CD4-positive, alpha-beta T cell treated with Interleukin-1 beta for 1 hour (primary cell): Measurements from ENCODE around the gene CTSH.

Source experiments
- DNase-seq, 2 donors: peaks; one replicate each; pipeline ENCODE4 v3.0.0-alpha.2; 2020 to 2022

The CTSH gene

GRCh38 chr15:78977591-78978347, 32.9 kb upstream of the CTSH start:
- no peak for DNase-seq

GRCh38 chr15:78977091-78977571, 32.3 kb upstream of the CTSH start:
- peak in 1 of 2 donors; percentile 26 for DNase-seq

GRCh38 chr15:78976691-78977090, 31.8 kb upstream of the CTSH start:
- DNase-seq = no peak

- DNase-seq = no peak
Observed at GRCh38 chr15:78974272-78974918, 29.5 kb upstream of the CTSH start.

- DNase-seq = no peak
Observed at GRCh38 chr15:78969687-78970349, 25.0 kb upstream of the CTSH start.

GRCh38 chr15:78968539-78969271, 23.9 kb upstream of the CTSH start:
- no peak for DNase-seq

- no peak for DNase-seq
Observed at GRCh38 chr15:78968114-78968513, 23.3 kb upstream of the CTSH start.

- no peak for DNase-seq
Observed at GRCh38 chr15:78960308-78960707, 15.5 kb upstream of the CTSH start.

- no peak for DNase-seq
Observed at GRCh38 chr15:78959360-78959759, 14.5 kb upstream of the CTSH start.

GRCh38 chr15:78957416-78958093, 12.7 kb upstream of the CTSH start:
- no peak for DNase-seq

- DNase-seq = no peak
Observed at GRCh38 chr15:78956937-78957336, 12.1 kb upstream of the CTSH start.

GRCh38 chr15:78955355-78955754, 10.5 kb upstream of the CTSH start:
- no peak for DNase-seq

GRCh38 chr15:78951841-78952238, 7.0 kb upstream of the CTSH start:
- DNase-seq = no peak

- DNase-seq = no peak
Observed at GRCh38 chr15:78950902-78951840, 6.3 kb upstream of the CTSH start.

- DNase-seq = no peak
Observed at GRCh38 chr15:78950343-78950742, 5.5 kb upstream of the CTSH start.

GRCh38 chr15:78949461-78949860, 4.6 kb upstream of the CTSH start:
- DNase-seq = no peak

- no peak for DNase-seq
Observed at GRCh38 chr15:78947506-78947905, 2.7 kb upstream of the CTSH start.

- DNase-seq = no peak
Observed at GRCh38 chr15:78946493-78946892, 1.6 kb upstream of the CTSH start.

- DNase-seq = no peak
Observed at GRCh38 chr15:78944202-78944625, 632 bp downstream of the CTSH start.

GRCh38 chr15:78943692-78944091, 1.2 kb downstream of the CTSH start:
- DNase-seq = no peak

GRCh38 chr15:78942741-78943140, 2.1 kb downstream of the CTSH start:
- no peak for DNase-seq
